Prostate gland (tissue), 2 donors: ENCODE results near the gene SRSF3.

Source experiments
- POLR2A ChIP-seq: fragments of 450-650 bp; IDR thresholded peaks from one replicate; pipeline ENCODE4 v1.6.1; 2016; ENCODE audit warnings: antibody characterized with exemption, mild to moderate bottlenecking
- TF ChIP-seq, protein P1 (sequence below), 4 experiments: fragments of 200-600 bp in 2 of 4; fragments of 450-650 bp in 2 of 4; sonication (generic) in 2 of 4; IDR thresholded peaks; 1 replicate in 3 of 4; 2 replicates in 1 of 4; pipeline ENCODE4 v1.5.1; 2016 to 2019; ENCODE audit warnings: antibody characterized with exemption in 4 of 4, mild to moderate bottlenecking in 2 of 4, moderate library complexity in 2 of 4

DNA sequence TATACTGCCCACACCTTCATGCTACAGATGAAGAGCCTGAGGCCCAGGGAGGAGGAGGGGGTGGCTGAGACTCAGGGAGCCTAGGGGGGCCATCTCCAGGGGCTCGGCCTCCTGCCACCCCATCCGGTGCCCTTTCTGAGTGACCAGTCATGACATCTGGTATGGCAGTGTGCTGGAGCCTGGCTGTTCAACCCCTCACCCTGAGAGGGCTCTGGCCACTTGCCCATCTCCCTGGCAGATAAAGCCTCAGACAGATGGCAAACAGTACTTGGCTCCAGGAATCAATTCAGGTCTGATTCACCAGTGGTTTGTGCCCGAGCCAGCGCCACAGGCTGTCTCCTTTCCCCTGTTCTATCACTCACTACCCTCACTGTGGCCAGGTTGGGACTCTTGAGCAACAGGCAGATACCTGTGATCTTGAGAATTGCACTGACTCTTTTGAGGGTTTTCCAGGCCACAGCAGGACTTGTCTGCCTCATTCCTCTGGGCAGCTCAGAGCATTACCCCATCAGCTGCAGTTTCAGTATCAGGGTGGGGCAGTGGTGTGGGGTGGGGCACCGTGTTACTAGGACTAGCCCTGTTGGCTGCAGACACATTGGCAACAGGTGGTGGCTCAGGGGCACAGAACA lies 22.8 kb downstream of the SRSF3 start:
- TF ChIP-seq, protein P1, sequence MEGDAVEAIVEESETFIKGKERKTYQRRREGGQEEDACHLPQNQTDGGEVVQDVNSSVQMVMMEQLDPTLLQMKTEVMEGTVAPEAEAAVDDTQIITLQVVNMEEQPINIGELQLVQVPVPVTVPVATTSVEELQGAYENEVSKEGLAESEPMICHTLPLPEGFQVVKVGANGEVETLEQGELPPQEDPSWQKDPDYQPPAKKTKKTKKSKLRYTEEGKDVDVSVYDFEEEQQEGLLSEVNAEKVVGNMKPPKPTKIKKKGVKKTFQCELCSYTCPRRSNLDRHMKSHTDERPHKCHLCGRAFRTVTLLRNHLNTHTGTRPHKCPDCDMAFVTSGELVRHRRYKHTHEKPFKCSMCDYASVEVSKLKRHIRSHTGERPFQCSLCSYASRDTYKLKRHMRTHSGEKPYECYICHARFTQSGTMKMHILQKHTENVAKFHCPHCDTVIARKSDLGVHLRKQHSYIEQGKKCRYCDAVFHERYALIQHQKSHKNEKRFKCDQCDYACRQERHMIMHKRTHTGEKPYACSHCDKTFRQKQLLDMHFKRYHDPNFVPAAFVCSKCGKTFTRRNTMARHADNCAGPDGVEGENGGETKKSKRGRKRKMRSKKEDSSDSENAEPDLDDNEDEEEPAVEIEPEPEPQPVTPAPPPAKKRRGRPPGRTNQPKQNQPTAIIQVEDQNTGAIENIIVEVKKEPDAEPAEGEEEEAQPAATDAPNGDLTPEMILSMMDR (IDR thresholded peaks at IDR 0.05): no peak
- no peak for TF ChIP-seq POLR2A
